Keratinocyte (primary cell): ENCODE results near the gene MAGI2. TPM values are rescaled to one million over a fixed set of nuclear protein-coding genes. Genes with fewer than 3 reads are reported as not detected.

Source experiments
- DNase-seq: peaks from one replicate; pipeline ENCODE4 v3.0.0-alpha.2; 2011; ENCODE audit warnings: low read depth, missing footprints, low spot score
- FAIRE-seq: peaks from 2 replicates; lab custom pipeline; 2011; peaks lifted over from hg19 to GRCh38; lab: Jason Lieb, UNC
- H2AFZ ChIP-seq: 2 replicates; pipeline ENCODE4 v1.6.0; 2012; ENCODE audit warnings: low read length, control low read depth, inconsistent platforms; ENCODE audit not compliant: control insufficient read depth
- H3K27ac ChIP-seq: 2 replicates; pipeline ENCODE4 v1.5.1; 2011; ENCODE audit warnings: low read length; ENCODE audit not compliant: control insufficient read depth, insufficient read depth
- H3K27me3 ChIP-seq: 3 replicates; pipeline ENCODE4 v1.6.0; 2011; ENCODE audit warnings: low read length; ENCODE audit not compliant: control insufficient read depth, insufficient read depth; ENCODE audit errors: extremely low read depth
- H3K36me3 ChIP-seq, 2 experiments: 2 replicates in 1 of 2; 3 replicates in 1 of 2; pipeline ENCODE4 v1.5.1; 2011; ENCODE audit warnings: low read length in 2 of 2, mild to moderate bottlenecking in 1 of 2; ENCODE audit not compliant: control insufficient read depth in 2 of 2, insufficient read depth in 2 of 2; ENCODE audit errors: extremely low read depth in 1 of 2
- H3K4me1 ChIP-seq: 3 replicates; pipeline ENCODE4 v1.5.1; 2011; ENCODE audit warnings: low read length; ENCODE audit not compliant: control insufficient read depth, insufficient read depth; ENCODE audit errors: extremely low read depth
- H3K4me2 ChIP-seq: 3 replicates; pipeline ENCODE4 v1.6.0; 2011; ENCODE audit warnings: low read depth, low read length; ENCODE audit not compliant: control insufficient read depth, insufficient read depth; ENCODE audit errors: extremely low read depth
- H3K4me3 ChIP-seq, 3 experiments: fragments of 200-600 bp in 1 of 3; sonication (generic) in 1 of 3; 2 replicates in 2 of 3; 3 replicates in 1 of 3; pipeline ENCODE4 v1.5.1; 2011 to 2016; ENCODE audit warnings: low read length in 3 of 3, mild to moderate bottlenecking in 3 of 3, control low read depth in 2 of 3, inconsistent platforms in 1 of 3, low read depth in 1 of 3, mixed read lengths in 1 of 3, mixed run types in 1 of 3, moderate library complexity in 1 of 3; ENCODE audit not compliant: control insufficient read depth in 2 of 3, insufficient read depth in 2 of 3; ENCODE audit errors: extremely low read depth in 1 of 3
- H3K79me2 ChIP-seq: 2 replicates; pipeline ENCODE4 v1.6.0; 2012; ENCODE audit warnings: low read length; ENCODE audit not compliant: control insufficient read depth, insufficient read depth
- H3K9ac ChIP-seq: 3 replicates; pipeline ENCODE4 v1.6.0; 2011; ENCODE audit warnings: low read length; ENCODE audit not compliant: control insufficient read depth, insufficient read depth; ENCODE audit errors: extremely low read depth
- H3K9me1 ChIP-seq: 3 replicates; pipeline ENCODE4 v1.6.0; 2011; ENCODE audit warnings: low read length; ENCODE audit not compliant: control insufficient read depth, insufficient read depth; ENCODE audit errors: extremely low read depth
- H3K9me3 ChIP-seq: 2 replicates; pipeline ENCODE4 v1.5.1; 2012; ENCODE audit warnings: low read depth, low read length; ENCODE audit not compliant: control insufficient read depth
- H4K20me1 ChIP-seq: 3 replicates; pipeline ENCODE4 v1.6.0; 2011; ENCODE audit warnings: low read length; ENCODE audit not compliant: control insufficient read depth, insufficient read depth; ENCODE audit errors: extremely low read depth
- CTCF ChIP-seq, 3 experiments: IDR thresholded peaks in 1 of 3; conservative IDR thresholded peaks in 1 of 3; optimal IDR thresholded peaks in 1 of 3; 2 replicates in 2 of 3; 3 replicates in 1 of 3; pipeline versions ENCODE3 to v1.5.1; 2011; ENCODE audit warnings: low read length in 3 of 3, mild to moderate bottlenecking in 3 of 3, moderate library complexity in 2 of 3, control low read depth in 1 of 3, inconsistent platforms in 1 of 3; ENCODE audit not compliant: insufficient read depth in 2 of 3; ENCODE audit errors: extremely low read depth in 1 of 3
- EZH2 ChIP-seq: IDR thresholded peaks from one replicate; pipeline ENCODE4 v1.6.1; 2012; ENCODE audit warnings: inconsistent platforms, mild to moderate bottlenecking, low read length, moderate library complexity
- dilution Hi-C: fragments of 300-500 bp; cut with MboI; formaldehyde crosslinking; loops from one replicate; pipeline ENCODE4 v1.7.0; 2020; ENCODE audit warnings: low sequenced_read_pairs; ENCODE audit not compliant: extremely low pct_ligation_motif_present
- polyA plus RNA-seq, 5 experiments: library from polyadenylated mRNA; depleted of rRNA in 3 of 5; stranded (reverse) in 3 of 5; stranded (forward) in 1 of 5; unstranded in 1 of 5; fragments of >200 nt; gene quantifications; 1 replicate in 1 of 5; 2 replicates in 3 of 5; 3 replicates in 1 of 5; pipeline versions ENCODE4 v1.2.1 to v1.2.3, GENCODE V29; 2011 to 2012; ENCODE audit warnings: missing spikeins in 2 of 5, low read depth in 1 of 5, low replicate concordance in 1 of 5

MAGI2 gene
- polyA plus RNA-seq, 1 donor (not counting 4 experiments of a cell fraction or from before 2014, with no cell fraction given): 0.07 TPM

- FAIRE-seq: no peak
- H3K4me2 ChIP-seq: no peak overlapping the region
- H3K27ac ChIP-seq: no peak overlapping the region
- no peaks in the 10 kb centered on the region for H4K20me1 ChIP-seq
- no peaks in the 10 kb centered on the region for H3K4me1 ChIP-seq
- TF ChIP-seq EZH2 (no peak), CTCF (optimal IDR thresholded peaks at IDR 0.05 in 1 of 3, IDR thresholded peaks at IDR 0.05 in 1 of 3, conservative IDR thresholded peaks at IDR 0.05 in 1 of 3; ENCODE audit: extremely low read depth in 1 of 3, insufficient read depth in 2 of 3, low read length in 3 of 3) (no peak)
- no peaks in the 10 kb centered on the region for H3K27me3 ChIP-seq
- H3K9me3 ChIP-seq: no peaks in the 10 kb centered on the region
- no peak overlapping the region for H3K4me3 ChIP-seq
- no peaks in the 10 kb centered on the region for H3K36me3 ChIP-seq
- dilution Hi-C loops: no loop called here
- no peak overlapping the region for H2AFZ ChIP-seq
- no peak overlapping the region for H3K9ac ChIP-seq
- DNase-seq: no peak
- H3K9me1 ChIP-seq: no peaks in the 10 kb centered on the region
- no peaks in the 10 kb centered on the region for H3K79me2 ChIP-seq
Measured at GRCh38 chr7:79386688-79387422, 66.6 kb downstream of the MAGI2 start.

DNA sequence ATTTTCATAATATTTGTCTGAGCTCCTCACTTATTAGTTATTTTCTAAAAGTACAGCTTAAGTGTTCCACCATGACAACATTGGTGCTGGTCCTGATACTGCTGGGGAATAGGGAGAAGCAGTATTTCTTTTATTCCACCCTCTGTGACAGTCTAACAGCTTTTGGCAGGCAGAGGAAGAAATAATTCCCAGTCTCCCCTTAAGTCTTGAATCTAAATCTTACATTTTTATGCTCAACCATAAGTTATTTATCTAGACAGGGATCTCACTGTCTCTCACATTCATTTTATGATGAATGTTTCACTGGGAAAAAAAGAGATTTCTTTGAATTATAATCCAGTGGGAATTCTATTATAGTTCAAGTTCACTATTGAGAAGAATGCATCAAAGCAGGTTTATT is 71.5 kb downstream of the MAGI2 start:
- H3K27me3 ChIP-seq: no peaks in the 10 kb centered on the region
- no peaks in the 10 kb centered on the region for H3K36me3 ChIP-seq
- H3K9me3 ChIP-seq: no peaks in the 10 kb centered on the region
- dilution Hi-C loops: no loop called here
- H3K4me2 ChIP-seq: no peak overlapping the region
- H3K79me2 ChIP-seq: no peaks in the 10 kb centered on the region
- TF ChIP-seq EZH2 (no peak), CTCF (optimal IDR thresholded peaks at IDR 0.05 in 1 of 3, IDR thresholded peaks at IDR 0.05 in 1 of 3, conservative IDR thresholded peaks at IDR 0.05 in 1 of 3; ENCODE audit: extremely low read depth in 1 of 3, insufficient read depth in 2 of 3, low read length in 3 of 3) (no peak)
- no peak for DNase-seq
- H3K9ac ChIP-seq: no peak overlapping the region
- H3K4me1 ChIP-seq: no peaks in the 10 kb centered on the region
- no peaks in the 10 kb centered on the region for H3K9me1 ChIP-seq
- no peak overlapping the region for H2AFZ ChIP-seq
- no peak for FAIRE-seq
- no peaks in the 10 kb centered on the region for H4K20me1 ChIP-seq
- H3K27ac ChIP-seq: no peak overlapping the region
- H3K4me3 ChIP-seq: no peak overlapping the region
